HuH-7 (cell line): ENCODE data around the gene ADCY5.

Experiments
- DNase-seq: peaks from one replicate; pipeline ENCODE4 v3.0.0; 2011; ENCODE audit warnings: low spot score

ADCY5 gene

DNA sequence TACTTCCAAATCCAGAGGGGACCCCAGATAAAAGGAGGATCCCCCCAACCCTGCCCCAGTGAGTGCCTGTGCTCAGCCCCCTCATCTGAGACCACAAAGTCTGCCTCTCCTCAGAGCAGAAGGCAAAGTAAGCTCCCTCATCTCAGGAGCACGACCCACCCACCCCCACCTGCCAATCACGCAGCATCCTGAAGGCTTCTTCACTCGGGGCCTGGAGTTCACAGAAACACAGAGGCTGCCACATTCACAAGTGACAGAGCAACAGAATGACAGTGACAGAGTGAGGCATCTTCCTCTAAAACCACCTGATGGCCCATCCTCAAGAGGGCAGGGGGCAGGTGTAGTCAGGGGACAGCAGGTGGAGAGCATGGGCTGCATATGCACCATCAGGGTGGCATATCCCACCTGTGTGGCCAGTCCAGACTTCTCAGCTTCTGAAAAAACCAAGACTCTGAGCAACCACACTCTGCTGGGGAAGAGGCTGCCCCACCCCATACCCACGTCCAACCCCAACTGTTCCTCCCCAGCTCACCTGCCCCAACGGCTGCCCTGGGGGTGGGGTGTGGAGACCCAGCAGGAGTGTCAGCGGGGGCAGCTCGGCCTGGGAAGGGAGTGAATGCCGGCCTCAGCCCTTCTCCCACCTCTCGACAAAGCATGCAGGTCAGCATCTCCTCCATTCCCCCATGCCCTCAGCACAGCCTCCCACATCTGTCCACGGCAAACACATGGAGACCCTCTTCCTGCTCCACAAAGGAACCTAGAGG lies 19.3 kb downstream of the ADCY5 start:
- DNase-seq, result no peak

DNA sequence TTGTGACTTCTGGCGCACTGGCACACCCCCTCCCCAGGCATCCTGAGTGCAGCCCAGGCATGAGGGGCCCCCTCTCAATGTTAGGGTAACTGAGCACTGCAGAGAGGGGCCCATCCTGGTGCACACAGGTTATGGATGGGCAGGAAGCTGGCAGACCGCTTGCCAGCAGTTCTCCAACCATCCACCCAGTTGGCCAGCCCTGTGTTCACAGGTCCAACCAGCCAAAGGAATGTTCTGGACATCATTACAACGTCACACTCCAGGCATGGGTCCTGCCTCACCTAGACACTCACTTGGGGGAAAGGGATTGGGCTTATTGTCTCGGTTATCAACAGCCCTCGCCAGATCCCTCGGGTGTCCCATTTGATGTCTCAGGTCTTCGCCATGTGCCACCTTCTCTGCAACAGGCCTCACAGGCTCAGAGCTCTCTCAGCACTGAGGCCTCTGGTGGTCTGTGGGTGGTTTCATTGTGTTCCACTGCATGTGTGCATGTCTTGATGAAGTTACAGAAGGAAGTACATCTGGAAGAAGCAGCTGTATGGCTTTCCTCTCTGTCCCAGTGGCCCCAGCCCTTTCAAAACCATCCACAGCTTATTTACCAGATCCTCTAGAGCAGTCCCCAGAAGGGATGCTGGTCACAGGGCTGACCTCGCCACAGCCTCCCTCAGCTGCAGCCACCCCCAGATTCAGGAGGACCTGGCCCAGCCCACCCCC lies 23.7 kb downstream of the ADCY5 start:
- no peak for DNase-seq

DNA sequence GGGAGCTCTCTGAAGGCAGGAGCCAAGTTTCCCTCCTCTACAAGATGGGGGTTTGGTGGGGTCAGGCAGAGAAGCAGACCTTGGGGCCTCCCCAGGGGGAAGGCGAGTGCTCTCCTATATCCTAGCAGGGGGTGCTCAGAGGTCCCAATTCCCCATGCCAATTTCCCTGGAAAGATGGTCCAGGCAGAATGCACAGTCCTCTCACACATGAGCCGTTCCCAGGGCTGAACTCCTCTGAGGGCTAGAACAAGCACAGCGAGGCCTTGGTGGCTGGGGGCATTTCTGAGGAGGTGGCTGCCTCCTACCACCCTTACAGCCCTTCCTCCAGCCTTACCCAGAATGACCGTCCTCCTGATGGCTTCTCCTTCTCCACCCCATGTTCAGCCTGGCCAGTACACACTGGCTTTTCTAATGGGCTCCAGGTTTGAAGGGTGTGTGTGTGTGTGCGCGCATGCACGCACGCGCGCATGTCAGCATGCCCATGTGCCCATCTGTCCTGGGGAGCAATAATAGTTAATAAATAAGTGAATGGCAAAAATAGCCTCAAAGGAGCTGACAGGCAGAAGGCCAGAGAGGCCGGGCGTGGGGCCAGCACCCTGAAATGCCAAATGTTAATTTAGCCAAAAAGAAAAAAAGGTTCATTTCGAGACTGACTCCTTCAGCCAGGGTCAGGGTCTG lies 24.4 kb downstream of the ADCY5 start:
- DNase-seq, result no peak

DNA sequence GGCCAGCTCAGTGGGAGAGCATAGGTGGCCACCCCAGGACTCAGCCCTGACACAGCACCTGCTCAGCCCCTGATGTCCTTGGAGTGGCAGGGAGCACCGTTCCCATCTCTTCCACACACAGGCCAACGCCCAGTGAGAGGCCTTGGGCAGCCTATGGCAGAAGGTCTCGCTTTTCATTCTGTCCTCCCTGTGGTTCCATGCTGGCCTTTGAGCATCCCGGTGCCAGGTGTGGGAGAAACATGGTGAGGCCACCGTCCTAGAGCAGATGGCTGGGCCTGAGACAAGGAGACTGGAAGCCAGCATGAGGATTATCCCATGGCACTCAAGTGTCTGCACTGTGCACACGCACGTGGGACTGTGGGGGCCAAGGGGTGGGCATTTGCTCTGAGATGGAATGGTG lies 25.1 kb downstream of the ADCY5 start:
- DNase-seq, result no peak

DNA sequence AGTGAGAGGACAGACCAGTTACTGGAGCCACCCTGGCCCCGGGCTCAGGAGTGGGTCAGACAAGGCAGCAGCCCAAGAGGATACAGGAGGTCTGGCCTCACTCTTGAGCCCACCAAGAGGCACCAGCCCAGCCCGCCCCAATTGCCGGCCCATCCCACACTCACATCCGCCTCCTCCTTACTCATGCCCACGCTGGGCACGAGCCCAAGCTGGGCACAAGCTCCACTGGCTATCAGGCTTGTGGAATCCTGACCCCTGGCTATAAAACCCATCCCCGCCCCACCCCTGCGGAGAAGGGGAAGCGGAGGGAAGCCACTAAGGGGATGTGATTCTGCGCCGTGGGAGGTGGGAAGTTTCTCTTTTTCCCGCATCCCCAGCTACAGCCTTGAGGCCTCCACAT lies 25.9 kb downstream of the ADCY5 start:
- DNase-seq, result no peak

DNA sequence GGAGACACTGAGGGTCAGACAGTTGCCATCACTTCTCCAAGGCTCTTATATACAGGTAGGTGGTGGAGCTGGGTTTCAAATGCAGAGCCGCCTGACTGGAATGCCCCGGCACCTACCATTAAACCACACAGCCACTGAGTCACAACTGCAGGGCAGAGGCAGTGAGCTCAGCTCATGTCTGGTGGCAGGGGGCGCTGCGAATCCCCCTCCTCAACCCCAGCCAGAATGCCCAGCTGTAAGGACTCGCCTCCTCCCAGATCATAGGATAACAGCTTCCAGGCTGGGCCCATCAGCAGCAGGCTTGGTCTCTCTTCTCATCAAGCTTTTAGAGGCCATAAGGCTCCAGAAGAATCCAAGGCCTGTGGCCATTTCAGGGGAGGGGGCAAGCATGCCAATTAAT lies 26.4 kb downstream of the ADCY5 start:
- no peak for DNase-seq

DNA sequence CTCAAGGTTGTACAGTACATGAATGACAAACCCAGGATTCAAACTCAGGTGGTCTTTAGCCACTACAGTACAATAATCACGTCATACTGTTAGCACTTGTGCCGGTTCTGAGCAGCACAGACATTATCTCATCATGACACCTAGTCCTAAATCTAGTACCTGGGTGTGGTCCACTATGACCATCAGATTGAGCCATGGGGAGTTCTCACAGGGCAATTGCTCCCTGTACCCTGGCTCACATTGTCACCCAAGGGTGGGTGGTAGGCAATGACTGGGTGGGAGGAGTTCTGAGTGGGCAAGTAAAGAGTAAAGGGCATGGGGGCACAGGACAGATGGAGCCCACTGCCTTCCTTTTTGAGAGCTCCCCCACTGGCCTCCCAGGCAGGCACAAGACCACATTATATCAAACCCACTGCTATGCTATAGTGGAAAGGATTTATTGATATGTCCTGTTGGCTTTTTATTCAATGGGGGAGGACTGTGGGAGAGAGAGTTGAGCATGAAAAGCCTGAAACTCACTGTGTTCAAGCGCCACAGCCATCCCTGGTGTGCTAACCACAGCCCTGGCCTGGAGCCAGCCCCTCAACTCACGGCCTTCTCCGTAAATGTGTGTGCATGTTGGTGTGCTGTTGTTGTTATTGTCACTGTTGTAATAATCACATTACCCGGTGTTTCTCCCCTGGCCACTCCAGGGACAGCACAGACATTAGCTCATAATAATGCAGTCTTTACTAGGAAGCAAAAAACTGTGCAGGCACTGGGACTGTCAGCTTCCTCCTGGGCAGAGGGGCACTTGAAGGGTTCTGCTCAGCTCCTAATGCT lies 27.3 kb downstream of the ADCY5 start:
- DNase-seq, result no peak

DNA sequence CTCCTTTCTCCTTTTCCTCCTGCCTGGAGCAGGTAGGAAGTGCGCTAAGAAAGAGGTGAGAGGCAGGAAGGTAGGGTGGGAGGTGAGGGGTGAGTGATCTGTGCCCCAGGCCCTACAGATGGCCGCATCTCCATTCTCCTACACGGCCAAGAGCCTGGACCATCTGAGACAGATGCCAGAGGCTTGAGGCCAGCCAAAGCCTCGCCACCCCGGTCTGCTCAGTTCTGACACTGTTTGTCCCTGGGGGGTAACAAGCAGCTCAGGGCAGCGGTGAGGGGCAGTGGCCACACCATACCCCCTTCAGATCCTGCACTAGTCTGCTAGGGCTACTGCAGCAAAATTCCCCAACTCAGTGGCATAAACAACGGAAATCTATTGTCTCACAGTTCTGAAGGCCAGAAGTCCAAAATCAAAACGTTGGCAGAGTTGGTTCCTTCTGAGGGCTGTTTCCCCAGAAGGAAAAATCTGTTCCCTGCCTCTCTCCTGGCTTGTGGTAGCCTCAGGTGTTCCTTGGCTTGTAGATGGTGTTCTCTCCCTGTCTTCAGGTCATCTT lies 28.4 kb downstream of the ADCY5 start:
- DNase-seq, result no peak

DNA sequence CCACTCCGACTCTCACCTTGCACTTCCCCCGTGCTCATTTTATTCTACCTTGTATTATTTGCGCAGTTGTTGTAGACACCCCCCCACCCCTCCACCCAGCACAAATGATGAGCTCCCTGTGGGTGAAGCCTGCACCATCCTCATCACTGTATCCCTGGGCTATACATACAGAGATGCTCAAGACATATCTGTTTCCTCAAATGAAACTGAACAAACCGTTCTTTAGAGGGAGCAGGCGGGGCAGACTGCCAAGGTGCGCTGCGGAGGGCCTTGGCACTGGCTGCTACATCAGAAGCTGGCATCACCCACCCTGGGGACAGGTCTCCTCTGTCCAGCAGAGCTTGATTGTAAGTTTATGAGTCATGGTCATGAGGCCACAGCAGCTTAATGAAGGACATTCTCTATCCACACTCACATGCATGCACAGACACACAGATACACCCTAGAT lies 29.0 kb downstream of the ADCY5 start:
- DNase-seq, result no peak

DNA sequence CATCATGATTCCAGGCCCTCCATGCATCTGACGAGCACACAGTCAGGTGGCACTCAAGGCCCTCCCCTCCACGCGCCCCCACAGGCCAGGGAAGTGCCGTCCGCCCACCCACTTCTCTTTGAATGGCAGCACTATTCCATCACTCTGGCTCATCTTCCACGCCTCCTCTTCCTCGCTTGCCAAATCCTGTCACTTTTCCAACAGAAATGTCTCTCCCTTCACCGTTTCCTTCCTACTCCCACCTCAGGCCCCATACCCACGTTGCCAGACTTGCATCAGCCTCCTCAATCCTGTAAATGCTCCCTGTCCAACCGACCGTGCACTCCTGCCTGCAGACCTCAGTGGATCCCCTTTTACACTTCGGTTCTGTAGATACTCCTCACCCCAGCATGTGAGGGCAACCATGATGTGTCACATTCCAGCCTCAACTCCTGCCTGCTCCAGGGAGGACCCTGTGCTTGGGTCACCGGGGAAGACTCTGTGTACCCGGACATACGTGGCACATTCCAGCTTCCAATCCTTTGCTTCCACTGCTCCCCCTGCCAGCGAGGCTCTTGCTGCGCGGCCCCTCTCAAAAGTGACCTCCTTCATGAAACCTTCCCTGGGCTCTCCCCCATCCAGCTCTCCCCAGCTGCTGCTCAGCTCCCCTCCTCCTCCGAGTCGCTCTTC lies 29.6 kb downstream of the ADCY5 start:
- no peak for DNase-seq

DNA sequence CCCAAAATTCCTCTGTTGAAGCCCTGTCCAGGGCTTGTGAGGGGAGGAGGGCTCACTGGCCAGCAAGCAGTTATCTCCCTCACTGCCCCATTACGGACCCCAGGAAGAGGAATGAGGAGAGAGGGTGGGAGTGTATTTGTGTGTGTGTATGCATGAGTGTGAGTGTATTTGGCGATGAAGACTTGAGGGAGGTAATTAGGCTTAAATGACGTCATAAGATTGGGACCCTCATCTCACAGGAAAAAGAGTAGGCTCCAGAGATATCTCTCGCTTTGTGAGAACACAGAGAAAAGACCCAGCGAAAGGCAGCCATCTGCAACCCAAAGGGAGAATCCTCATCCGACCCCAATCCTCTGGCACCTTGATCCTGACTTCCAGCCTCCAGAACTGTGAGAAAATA lies 32.2 kb downstream of the ADCY5 start:
- no peak for DNase-seq

DNA sequence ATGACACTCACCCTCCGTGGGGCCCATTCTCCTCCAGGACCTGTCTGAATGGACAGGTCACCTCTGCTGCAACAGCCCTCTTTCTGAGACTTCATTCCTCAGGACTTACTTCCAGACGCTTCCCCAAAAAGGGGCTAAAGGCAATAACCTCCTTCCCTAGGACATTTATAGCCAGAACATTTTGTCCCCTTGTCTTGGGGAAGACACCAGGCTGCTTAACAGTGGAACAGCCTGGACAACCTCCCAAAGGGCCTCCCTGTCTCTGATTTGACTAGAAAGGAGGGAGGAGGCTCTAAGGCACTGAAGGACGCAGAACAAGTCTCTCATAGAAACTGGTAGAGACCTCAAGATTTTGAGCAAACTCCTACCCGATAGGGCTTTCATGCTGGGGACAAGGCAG lies 32.7 kb downstream of the ADCY5 start:
- no peak for DNase-seq

DNA sequence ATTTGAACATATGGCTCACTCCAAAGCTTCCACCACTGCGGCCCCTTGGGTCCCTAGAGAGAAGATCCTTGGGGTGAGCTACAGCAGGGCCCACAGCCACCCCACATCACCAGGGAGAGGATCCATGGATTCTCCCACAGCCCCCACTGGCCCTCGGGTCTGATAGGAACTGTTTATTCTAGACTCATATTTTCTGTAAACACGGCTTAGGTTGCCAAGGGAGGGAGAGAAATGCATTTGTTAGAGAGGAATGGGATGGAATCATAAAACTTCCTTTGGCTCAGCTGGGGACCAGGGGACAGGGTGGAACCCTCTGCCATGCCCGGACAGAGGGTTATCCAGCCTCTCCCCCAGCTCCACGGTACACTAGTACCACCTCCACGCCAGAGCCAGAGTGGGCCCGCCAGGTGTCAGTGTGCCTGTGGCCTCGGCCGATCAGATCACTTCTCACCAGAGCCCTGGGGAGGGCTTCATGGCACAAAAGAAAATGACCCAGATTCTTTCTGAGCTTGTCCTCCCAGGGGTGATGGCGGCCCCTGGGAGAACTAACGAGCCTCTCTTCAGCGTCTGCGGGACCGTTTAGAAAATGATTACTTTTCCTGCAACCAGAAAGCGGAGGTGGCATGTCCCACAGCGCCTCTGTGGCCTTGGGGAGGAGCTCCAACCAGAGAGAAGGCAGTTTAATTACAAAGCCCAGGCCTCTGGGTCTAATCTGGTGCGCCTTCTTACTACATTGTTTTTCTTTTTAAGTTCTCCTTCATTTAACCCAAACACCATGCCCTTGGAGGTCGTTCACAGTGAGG lies 33.7 kb downstream of the ADCY5 start:
- DNase-seq, result no peak

DNA sequence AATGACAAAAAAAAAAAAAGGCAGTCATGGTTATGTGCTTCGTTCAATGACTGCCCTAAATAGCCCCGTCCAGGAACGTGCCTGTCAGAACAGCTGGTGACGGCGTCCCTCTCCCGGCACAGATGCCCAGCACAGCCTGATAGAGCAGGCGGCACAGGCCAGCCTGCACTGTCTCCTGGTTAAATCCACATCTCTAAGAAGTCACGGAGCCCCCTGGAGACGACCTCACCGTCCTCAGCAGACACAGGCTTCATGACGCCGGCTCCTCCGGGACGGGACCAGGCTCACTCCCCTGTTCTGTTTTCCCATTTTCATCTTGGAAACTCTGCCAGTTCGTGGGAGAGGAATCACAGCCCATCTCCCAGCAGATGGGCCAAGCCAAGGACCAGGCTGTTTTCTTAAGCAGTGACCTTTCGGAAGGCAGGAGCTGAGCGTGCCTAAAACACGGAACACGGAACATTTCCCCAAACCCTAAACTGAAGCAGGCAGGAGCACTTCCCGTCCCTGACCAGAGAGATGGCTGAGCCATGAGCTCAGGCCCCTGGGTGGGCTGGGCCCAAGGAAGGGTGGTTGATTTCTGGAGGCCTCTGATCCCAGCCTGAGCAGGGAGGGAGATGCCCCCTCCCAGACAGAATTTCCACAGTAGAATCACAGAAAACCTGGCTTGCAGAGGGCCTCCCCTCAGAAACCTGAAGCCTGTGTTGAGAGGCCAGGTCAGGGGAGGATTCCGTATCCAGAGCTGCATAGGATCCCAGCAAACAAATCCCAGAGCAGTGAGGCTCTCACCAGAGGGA lies 35.9 kb downstream of the ADCY5 start:
- DNase-seq, result no peak

DNA sequence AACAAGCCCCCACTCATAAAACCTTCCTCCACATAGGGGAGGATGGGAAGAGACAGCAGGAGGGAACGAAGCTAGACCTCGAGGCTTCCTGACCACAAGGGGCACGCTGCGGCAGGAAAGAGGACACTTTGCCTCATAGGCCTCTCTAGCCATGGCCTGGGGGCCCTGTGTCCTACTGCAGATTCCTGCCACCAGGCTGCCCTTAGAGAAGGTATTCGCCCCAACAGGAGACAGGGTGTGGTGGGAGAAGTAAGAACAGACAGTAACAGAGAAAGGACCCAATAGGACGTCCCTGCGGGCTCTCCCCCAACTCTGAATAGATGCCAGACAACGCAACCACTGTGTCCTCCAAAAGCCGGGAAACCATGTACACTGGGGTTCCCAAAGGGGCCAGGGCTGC lies 36.8 kb downstream of the ADCY5 start:
- DNase-seq, result no peak

DNA sequence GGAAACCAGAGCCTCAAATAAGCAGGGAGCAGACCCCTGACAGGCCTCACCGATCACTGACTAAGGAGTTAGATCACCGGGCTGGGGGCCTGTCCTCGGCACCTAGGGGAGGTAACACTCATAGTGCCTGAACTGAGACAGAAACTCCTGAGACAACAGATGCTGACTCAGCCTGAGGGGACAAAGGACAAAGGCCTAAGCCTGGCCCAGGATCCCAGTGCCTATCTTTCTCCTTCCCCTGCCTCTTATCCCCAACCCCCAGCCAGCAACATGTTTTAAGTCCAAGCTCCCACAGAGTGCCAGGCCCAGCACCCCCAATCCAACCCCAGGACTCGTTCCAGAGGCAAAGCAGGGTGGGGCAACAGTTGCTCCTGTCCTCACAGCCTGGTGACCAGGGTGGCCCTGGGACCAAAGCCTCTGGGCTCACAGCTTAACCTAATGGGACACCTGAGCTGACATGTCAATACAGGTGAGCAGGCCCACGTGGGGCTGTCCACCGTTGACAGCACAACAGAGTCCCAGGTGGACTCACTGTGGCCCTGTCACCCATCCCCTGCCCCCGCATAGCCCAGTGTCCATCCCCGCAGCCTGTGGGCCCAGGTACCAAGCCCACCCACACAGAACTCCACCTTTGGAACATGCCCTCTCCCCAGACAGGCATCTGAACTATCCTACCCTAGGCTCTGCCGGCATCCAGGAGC lies 37.4 kb downstream of the ADCY5 start:
- no peak for DNase-seq

DNA sequence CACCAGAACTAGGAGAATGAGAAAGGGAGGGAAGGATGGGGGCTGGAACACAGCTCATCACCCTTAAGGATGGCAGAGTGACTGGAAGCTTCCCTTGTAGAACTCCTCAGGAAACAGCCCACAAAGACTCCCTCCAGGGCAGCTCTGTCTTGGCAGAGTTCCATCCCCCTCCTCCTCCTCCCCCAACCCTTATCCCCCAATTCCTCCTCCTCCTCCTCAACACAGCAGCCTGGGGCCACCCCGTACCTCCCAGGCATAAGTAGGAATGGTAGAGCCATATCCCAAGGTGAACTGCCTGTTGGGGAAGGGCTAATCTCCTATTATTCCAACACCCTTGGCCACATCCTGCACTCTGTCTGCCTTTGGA lies 38.8 kb downstream of the ADCY5 start:
- DNase-seq, result no peak

DNA sequence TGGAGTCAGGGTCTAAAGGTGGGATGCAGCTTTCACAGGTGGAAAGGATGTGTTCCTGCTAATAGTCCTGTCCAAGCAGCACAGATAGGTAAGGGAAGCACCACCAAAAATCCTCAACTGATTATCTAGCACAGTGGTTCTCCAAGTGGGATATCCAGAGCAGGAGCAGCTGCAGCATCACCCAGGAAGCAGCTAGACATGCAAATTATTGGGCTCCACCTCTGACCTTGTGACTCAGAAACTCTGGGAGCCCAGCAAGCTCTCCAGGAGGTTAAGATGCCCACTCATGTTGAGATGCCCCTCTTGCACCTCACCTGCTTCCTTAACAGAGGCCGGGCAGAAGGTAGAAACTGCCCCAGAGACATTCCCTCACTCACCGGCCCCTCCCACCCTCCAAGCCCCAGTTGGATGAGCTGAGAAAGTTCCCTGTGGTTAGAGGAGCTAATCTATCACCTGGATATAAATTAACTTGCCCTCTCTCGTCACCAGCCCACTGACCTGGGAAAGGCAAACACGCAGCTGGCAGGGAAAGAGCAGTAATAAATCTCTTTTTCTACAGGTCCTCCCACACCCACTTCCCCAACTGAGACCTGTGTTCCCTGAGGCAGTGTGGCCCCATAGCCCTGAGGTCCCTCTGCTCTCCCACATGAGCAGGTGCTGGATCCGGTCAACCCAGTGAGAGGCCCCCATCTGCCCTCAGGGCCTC lies 39.3 kb downstream of the ADCY5 start:
- DNase-seq, result peak; percentile 38

DNA sequence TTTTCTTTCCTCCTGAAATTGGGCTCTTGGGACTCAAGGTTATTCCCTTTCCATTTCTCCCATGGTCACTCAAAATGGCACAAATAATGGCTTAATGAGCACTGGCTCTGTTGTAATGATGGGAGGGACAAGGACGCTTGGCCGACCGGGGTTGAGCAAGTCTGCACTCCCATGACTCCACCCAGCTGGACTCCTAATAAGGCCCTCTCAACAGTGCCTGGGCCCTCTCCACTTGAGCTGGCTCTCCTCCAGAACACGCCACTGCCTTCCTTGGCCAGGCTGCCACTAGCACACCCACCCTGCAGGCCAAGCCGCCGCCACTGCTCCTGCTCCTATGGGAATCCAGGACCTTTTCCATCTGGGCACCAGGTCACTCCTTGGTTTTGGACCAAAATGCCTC lies 42.3 kb downstream of the ADCY5 start:
- DNase-seq, result no peak
